Measurements from ENCODE around the gene NCAM1. TPM values are rescaled to one million over a fixed set of nuclear protein-coding genes. Genes with fewer than 3 reads are reported as not detected.

The NCAM1 gene
- total RNA-seq, 1 experiment from 2014 or later, result 5.9 TPM

GRCh38 chr11:112928136-112928535 is 33.1 kb upstream of the NCAM1 start (continued):
- TF ChIP-seq FOXJ3 (CRISPR knock-in tag; IDR thresholded peaks at IDR 0.05; ENCODE audit: borderline replicate concordance) (no peak), MXD4 (CRISPR knock-in tag; IDR thresholded peaks at IDR 0.05; ENCODE audit: borderline replicate concordance) (no peak), SMAD3 (CRISPR knock-in tag; IDR thresholded peaks at IDR 0.05; ENCODE audit: borderline replicate concordance) (no peak), NFATC4 (CRISPR knock-in tag; IDR thresholded peaks at IDR 0.05) (no peak), PRDM15 (CRISPR knock-in tag; IDR thresholded peaks at IDR 0.05) (no peak), TP53 (CRISPR knock-in tag; IDR thresholded peaks at IDR 0.05) (no peak), GABPB1 (CRISPR knock-in tag; IDR thresholded peaks at IDR 0.05) (no peak), ZNF317 (CRISPR knock-in tag; IDR thresholded peaks at IDR 0.05; ENCODE audit: borderline replicate concordance, low read depth) (no peak), ZNF219 (CRISPR knock-in tag; IDR thresholded peaks at IDR 0.05; ENCODE audit: borderline replicate concordance) (no peak)

DNA sequence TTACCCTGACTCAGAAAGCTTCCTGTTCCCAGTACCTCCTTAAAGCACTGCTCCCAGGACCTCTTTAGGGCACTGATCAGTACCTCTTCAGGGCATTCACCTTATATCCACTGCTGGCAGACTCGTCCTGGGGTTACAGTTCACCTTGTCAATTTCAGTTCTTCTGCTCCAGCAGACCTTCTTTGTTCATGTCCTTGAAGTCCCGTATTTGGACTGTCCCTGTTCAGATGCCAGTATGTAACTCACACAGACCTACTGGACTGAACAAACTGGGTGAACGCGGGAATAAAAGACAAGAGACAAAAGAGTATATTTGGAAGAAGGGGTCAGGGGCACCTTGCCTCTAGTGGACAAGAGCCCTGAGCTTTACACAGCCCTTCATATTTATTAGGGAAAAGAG is 31.8 kb upstream of the NCAM1 start:
- TF ChIP-seq, protein P1, sequence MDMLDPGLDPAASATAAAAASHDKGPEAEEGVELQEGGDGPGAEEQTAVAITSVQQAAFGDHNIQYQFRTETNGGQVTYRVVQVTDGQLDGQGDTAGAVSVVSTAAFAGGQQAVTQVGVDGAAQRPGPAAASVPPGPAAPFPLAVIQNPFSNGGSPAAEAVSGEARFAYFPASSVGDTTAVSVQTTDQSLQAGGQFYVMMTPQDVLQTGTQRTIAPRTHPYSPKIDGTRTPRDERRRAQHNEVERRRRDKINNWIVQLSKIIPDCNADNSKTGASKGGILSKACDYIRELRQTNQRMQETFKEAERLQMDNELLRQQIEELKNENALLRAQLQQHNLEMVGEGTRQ (CRISPR knock-in tag; IDR thresholded peaks at IDR 0.05), result no peak
- no peak for TF ChIP-seq TP53 (CRISPR knock-in tag; IDR thresholded peaks at IDR 0.05)
- TF ChIP-seq CBFB (CRISPR knock-in tag; IDR thresholded peaks at IDR 0.05; ENCODE audit: low read depth), result no peak
- no peak for TF ChIP-seq AR (CRISPR knock-in tag; IDR thresholded peaks at IDR 0.05)
- no peak for TF ChIP-seq ATF6 (CRISPR knock-in tag; IDR thresholded peaks at IDR 0.05)
- no peak for TF ChIP-seq NR3C1 (CRISPR knock-in tag; conservative IDR thresholded peaks at IDR 0.05; ENCODE audit: low read depth)
- no peak for TF ChIP-seq ZNF416 (CRISPR knock-in tag; IDR thresholded peaks at IDR 0.05)
- no peak for TF ChIP-seq TEAD4 (CRISPR knock-in tag; IDR thresholded peaks at IDR 0.05)
- no peak for TF ChIP-seq EMX1 (CRISPR knock-in tag; IDR thresholded peaks at IDR 0.05)
- no peak for TF ChIP-seq JUN (CRISPR knock-in tag; IDR thresholded peaks at IDR 0.05)
- no peak for TF ChIP-seq ZNF121 (CRISPR knock-in tag; IDR thresholded peaks at IDR 0.05)
- POLR2A ChIA-PET, result interaction anchor here (0.6 kb wide), 1 partner anchor 29 kb away, joined by 5 read pairs; no protein-coding TSS in a partner anchor
- no peak for DNase-seq (ENCODE audit: low spot score)
- peaks cover 12% of the 10 kb centered on the region for H3K27me3 Mint-ChIP-seq (ENCODE audit: low read depth)
- CTCF ChIA-PET, result interaction anchor here (1.0 to 1.2 kb wide), 3 partner anchors 345 to 372 kb away, joined by 3 to 4 read pairs (median 3); no protein-coding TSS in a partner anchor
- peaks cover 25% of the 10 kb centered on the region for H3K4me1 Mint-ChIP-seq
- H3K36me3 Mint-ChIP-seq, result no peaks in the 10 kb centered on the region
- no peak for ATAC-seq
- H3K27ac Mint-ChIP-seq, result no peak overlapping the region
- no peak overlapping the region for H3K4me3 Mint-ChIP-seq
- no peaks in the 10 kb centered on the region for H3K9me3 Mint-ChIP-seq
